Muscle of arm (tissue), 12 donors: ENCODE measurements around the gene ESYT2. TPM values are rescaled to one million over a fixed set of nuclear protein-coding genes. Genes with fewer than 3 reads are reported as not detected.
"Not testable (repeated sequence)": the region's sequence is repeated elsewhere in the genome, so short reads cannot be mapped to it uniquely, and the experiment has no call there.

Experiments
- DNase-seq: peaks from one replicate; pipeline ENCODE4 v3.0.0-alpha.2; 2013
- polyA plus RNA-seq, 12 donors: library from polyadenylated mRNA; unstranded; fragments of 120-200 nt; gene quantifications; one replicate each; pipeline ENCODE4 v1.2.1, GENCODE V29; 2013; ENCODE audit not compliant: insufficient read length in 12 of 12

Gene ESYT2
- polyA plus RNA-seq, 12 donors: 31.1 to 45.5 (median 35.3) TPM; not detected in 1

DNA sequence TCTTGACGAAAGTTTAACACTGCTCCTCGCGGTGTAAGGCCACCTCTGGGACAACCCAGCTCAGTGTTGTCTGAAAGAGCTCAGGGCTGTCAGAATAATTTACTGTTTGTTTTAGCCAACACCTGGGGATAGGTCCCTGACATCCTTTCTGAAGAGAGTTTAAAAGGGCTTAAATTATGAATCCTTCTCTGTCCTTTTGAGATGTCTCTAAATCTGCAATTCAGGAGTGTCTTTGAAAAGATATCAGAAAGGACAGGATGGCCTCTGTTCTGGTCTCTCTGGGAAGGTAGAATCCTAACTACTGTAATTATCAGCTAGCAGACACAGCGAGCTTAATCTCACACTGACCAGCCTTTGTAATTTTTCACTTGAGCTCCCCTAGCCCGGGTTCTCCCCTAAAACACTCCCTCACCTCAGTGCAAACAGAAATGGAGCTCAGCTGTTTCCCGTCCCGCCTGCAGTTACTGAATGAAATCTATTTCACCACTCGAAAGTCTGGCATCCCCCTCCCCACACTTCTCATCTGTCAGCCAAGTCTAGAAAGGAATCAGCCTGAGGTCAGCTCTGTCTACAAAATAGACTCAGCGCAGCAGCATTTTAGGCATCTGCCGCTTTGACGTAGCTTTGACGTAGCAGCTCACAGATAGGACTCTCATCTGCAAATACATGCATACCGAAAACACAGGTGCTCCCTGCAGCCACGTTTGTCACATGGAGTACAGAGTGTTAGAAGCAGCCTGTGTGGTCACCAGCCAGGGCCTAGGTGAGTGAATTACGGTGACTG lies 31.9 kb upstream of the ESYT2 start:
- no peak for DNase-seq

DNA sequence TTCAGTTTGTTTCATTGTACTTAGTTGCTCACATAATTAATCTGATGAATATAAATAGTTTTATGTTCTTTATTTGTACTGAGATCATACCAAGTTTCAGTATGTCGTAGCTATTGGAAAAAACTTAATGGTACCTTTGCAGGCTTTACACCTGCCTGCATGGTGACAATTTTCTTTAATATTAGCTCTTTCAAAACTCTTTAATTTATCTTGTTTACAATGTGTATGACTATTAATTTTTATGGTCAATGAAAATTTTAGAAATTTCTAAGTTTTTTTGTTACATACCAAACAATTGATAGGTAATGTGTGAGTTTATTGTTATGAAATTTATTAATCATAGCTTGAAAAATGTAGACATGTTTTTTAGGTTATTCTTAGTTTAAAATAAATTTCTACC lies 31.1 kb upstream of the ESYT2 start:
- no peak for DNase-seq

DNA sequence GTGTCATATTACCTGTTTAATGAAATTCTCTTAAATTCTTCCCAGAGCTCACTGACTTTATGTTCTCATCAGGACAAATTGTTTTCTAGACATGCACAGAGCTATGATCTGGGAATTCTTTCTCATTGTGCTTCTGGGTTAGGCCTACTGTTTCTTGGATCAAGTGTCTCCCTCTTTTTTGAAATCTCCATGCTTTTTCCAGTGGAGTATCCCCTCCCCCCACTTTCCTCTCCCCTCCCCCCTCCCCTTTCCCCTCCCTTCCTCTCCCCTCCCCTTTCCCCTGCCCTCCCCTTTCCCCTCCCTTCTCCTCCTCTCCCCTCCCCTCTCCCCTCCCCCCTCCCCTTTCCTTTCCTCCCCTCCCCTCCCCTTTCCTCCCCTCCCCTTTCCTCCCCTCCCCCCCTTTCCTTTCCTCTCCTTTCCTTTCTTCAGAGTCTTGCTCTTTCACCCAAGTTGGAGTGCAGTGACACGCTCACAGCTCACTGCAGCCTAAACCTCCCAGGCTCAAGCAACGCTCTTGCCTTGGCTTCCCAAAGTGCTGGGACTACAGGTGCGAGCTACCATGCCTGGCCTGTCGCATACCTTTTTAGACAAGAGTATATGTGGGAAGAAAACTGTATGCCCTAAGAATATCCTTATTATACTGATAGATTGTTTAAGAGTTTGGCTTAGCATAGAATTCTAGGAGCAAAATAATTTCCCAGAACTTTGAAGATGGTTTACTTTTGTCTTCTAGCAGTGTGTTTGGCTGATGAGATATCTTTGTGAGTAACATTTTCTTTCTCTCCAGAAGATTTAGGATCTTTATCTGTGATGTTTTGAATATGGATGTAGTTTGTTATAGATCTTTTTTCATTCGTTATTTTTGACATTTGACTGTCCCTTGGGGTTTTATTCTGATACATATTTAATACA lies 29.5 kb upstream of the ESYT2 start:
- DNase-seq: no peak

DNA sequence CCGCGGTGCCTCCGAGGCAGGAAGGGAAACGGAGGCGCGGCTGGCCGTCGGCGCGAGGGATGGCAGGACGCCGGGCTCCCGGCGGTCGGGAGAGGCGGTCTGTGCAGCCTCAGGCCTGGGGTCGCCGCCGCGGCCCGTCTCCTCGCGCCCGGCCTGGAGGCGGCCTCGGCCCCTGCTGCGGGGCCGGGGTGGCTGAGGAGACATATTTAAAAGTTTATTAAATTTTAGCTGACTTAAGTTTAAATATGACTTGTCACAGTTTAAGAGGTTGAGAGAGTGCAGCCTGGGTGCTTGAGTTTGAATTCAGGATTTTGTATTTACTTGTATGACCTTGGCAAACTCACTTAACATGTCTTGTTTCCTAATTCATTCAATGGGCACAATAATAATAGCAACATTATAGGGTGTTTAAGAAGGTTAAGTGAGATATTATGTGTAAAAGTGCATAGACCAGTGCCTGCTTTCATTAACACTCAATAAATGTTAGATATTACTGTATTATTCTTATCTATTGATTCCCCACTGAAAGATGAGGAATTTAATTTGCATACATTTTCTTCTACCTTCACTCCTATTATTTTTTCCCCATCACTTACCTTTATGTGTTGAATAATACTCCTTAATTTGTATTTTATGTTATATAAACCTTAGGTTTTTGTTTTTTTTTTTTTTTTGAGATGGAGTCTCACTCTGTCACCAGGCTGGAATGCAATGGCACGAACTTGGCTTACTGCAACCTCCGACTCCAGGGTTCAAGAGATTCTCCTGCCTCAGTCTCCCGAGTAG lies 27.8 kb upstream of the ESYT2 start:
- DNase-seq: no peak

DNA sequence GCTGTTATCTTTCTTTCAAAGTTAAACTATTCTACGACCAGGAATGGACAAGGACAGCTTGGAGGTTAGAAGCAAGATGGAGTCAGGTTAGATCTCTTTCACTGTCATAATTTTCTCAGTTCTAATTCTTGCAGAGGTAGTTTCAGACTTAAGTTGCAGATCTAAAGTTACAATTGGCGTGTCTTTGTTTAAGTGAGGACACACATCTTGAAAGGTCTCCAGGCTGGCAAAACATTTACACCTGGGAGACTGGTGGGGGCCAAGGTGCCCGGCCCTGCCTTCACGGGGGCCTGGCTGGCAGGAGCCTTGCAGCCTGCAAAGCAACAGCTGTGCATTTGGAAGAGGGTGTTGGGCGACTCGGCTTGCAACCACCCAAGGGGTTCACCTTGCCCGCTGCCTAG lies 25.4 kb upstream of the ESYT2 start:
- no peak for DNase-seq

DNA sequence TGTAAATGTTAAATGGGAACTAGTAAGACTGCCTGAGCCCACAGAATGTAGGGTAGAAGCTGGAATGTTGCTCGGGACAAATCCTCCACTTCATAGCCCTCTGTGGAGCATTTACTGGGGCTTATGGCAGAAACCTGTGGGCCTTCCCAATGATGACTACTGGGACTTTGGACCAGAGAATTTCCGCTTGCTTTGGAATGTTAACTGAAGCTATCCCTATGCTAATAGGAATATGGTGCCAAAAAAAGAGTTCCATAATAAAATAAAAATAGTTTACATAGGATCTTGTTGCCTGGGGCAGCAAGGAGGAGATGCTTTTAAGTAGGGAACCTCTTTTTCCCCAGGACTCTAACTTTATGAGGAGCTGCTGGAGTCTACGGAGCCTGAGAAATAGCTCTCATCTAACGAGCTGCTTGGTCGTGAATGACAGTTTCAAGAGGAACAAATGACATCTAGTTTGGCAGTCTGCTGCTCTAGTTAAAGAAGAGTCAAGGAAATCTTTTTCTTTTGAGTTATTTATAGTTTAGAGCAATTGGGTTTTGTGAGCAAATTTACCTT lies 21.3 kb upstream of the ESYT2 start:
- DNase-seq: peak; percentile 56

DNA sequence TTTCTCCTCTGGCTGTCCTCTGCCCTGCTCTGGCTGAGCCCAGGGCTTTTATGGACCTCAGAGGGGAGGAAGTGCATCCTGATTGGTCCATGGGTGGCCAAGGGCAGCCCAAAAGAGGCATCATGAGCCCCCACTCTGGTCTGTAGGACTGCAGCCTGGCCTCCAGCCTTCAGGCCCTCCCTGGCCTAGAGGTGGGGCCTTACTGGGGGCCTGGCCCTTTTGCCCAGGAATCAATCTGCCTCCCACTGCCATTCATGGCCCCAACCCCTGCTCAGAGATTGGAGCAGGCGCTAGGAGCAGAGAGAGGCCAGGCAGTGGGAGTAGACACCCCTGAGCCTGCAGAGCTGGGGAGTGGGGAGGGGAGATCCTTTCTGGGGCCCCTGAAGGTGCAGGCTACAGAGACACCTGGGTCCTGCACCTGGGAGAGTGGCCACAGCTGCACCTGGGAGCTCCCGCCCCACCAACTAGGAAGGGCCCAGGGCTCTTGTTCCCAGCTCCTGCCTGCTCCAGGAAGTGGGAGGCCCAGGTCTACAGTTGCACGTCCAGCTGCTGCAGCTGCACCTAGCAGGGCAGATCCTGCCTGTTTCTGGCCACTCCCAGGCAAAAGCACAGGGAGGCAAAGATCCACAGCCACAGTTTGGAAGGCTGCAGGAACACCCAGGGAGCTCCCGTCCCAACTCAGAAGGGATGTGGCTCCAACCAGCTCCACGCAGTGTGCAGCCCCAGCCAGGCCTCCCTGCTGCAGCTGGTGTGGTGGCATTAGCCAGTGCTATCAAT lies 20.6 kb upstream of the ESYT2 start:
- DNase-seq: no peak

DNA sequence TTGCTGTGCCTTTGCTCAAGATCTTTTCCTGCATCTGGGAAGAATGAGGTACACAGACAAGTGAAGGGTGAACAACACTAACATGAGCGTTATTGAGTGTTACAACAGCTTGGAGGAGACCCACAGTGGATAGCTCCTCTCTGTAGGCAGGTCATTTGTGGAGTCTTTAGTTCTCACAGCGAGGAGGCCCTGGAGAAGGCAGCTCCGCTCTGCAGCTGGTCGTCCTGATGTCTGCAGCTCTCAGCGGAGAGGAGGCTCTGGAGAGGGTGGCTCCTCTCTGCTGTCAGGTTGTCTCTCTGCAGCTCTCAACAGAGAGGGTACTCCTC lies 20.1 kb upstream of the ESYT2 start:
- no peak for DNase-seq

DNA sequence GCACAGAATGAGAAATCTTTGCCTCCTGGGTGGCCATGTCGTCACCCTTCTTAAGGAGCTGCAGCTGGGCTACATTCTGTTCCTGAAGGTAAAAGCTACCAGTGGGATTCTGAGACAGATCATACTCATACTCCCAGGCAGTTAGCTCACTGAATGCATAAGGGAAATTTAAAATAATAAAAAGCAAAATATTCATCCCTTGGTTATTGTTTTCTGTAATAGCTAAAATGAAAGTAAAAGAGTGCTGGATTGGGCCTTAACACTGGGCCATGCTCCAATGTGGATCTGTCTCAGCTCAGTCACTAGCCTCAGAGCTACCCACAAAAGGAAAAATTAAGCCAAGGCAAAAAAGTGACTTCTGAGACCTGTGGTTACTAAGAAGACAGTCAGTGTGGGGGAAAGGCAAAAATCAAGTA lies 18.1 kb upstream of the ESYT2 start:
- peak; percentile 25 for DNase-seq

DNA sequence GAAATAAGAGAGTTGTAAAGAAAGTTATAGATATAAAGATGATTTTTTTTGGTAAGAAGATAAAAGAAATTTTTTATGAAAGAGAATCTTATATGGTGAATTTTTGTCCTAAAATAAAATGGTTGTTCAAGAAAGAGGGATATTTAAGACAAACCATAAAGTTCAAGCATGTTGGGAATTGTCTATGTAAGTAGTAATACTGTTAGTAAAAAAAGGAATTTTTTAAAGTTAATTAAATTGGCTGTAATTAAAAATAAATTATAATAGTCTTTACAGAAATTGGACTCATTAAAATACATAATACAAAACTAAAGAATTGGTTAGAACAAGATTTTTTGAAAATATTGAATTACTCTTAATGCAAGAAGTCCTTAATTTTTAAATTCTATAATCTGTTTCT lies 17.0 kb upstream of the ESYT2 start:
- DNase-seq: no peak

DNA sequence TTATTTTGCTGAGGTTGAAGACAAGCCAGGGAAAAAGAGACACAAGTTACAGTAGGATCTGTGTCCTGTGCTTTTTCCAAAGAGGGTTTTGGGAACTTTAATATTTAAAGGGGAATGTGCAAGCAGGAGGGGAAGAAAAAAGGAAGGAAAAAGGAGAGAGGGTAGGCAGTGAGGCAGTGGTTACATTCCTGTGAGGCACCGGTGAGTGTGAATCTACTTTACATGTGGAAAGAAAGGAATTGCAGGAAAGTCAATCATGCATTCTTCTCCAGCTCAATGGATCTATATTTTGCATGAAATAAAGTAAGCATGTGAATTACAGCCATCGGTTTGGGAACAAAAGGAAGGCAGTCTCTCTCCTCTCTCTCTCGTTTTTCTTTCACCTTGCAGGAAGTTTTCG lies 14.5 kb upstream of the ESYT2 start:
- no peak for DNase-seq

DNA sequence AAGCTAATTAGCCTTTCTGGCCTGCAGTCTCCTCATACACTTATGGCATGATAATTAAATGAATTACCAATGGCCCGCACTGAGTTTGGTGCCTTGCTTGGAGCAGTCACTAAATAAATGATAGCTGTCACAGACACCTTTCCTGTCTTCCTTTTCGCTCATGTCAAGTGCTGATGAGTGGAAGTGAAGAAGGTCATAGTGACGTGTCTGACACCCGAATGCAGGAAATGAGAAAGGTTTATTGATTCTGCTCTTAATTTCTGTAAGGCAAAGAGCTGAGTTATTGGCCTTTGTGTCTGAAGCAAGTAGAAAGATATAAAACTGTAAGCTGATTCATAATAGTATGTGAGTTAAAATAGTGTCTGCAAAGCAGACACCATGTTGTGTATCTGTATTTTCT lies 13.2 kb upstream of the ESYT2 start:
- DNase-seq: no peak

DNA sequence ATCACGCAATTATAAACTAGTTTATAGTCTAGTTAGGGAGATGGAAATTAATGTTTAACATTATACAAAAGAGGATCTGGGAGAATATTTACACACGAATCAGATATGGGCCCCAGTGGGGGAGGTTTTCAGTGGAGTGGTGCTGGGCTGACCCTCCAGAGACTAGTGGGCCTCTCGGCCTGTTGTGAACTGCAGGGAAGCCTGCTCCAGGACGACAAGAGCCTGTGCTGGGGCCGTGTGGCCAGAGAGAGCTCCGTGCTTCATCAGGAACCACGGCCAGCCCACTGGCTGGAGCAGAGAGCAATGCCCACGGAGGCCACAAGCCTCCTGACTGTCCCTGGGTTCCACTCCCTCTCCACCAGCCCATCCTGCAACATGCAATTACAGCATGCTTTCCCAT lies 11.3 kb upstream of the ESYT2 start:
- no peak for DNase-seq

DNA sequence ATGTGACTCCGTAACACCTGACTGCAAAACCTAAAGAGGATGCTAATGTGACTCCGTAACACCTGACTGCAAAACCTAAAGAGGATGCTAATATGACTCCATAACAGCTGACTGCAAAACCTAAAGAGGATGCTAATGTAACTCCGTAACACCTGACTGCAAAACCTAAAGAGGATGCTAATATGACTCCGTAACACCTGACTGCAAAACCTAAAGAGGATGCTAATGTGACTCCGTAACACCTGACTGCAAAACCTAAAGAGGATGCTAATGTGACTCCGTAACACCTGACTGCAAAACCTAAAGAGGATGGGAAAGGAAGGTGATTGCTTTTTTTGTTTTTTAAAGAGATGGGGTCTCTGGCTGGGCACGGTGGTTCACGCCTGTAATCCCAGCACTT lies 9.9 kb upstream of the ESYT2 start:
- not testable (repeated sequence) for DNase-seq

DNA sequence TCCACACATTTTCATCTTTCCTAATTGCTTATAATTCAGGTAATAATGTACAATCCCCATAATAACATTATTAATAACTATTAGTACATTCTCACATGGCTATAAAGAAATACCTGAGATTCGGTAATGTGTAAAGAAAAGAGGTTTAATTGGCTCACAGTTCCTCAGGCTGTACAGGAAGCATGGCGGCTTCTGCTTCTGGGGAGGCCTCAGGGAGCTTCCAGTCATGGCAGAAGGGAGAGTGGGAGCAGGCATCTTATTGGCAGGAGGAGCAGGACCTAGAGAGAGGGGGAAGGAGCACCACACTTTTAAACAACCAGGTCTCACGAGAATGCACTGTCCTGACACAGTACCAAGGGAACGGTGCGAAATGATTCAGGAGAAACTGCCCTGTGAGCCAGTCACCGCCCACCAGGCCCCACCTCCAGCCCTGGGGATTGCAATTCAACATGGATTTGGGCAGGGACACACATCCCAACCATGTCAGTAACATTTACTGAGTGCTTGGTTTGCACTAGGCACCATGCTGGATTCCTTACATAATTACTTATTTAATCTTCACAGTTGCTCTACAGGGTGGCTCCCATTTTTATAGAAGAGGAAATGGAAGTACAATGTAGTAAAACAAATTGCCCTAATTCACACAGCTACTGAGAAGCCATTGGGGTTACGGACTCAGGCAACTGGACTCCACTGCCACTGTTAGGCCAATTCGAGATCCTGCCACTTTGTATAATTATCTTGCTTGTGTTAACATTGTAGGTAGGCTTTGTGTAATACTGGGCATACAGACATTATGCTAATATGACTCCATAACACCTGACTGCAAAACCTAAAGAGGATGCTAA lies 8.7 kb upstream of the ESYT2 start:
- DNase-seq: no peak

DNA sequence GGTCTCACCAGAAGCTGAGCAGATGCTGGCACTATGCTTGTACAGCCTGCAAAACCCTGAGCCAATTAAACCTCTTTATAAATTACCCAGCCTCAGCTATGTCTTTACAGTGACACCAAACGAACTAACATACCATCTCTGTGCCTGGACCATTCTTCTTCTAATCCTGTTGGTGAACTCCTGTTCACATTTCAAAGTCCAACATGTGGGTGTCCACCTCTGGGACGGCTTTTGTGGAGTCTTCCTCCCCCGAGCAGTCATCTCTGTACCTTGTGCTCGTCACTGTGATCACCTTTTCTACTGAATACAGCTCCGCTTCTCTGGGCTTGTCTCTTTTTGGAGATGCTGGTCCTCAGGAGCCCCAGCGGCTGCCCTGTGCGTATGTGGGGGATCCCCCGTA lies 7.4 kb upstream of the ESYT2 start:
- no peak for DNase-seq

DNA sequence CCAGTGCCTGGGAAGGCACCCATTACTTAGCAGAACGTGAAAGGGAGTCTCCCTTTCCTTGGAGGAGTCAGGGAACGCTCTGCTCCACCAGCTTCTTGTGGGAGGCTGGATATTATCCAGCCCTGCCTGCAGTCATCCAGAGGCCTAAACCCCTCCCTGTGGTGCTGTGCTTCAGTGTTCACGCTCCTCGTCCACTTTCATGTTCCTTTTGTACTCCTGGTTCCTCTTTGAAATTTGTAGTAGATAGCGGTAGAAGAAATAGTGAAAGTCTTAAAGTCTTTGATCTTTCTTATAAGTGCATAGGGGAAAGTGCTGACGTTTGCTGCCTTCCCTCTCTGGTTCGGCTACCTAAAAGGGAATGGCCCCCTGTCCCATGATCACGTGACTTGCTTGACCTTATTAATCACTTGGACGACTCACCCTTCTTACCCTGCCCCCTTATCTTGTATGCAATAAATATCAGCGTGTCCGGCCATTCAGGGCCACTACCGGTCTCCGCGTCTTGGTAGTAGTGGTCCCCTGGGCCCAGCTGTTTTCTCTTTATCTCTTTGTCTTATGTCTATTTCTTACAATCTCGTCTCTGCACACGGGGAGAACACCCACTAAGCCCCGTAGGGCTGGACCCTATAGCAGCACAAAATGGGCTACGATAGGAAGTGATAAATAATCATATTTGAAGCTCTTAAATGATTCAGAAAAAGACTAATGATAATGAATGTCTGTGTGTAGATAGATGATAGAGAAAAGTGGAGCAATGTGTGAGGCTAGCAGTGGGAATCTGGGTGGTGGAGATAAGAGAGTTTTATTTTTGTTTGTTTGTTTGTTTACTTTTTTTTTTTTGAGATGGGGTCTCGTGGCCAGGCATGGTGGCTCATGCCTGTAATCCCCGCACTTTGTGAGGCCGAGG lies 5.8 kb upstream of the ESYT2 start:
- DNase-seq: no peak

DNA sequence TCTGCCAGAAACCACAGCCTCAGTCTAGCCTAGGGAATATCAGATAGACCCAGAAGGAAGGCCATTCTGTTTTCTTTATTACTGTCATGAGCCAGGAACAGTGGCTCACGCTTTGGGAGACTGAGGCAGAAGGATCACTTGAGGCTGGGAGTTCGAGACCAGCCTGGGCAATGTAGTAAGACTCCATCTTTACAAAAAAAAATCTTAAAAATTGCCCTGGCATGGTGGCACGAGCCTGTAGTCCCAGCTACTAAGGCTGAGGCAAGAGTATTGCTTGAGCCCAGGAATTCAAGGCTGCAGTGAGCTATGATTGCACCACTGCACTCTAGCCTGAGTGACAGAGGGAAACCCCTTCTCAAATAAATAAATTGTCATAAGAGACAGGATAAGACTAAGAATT lies 3.7 kb upstream of the ESYT2 start:
- no peak for DNase-seq

DNA sequence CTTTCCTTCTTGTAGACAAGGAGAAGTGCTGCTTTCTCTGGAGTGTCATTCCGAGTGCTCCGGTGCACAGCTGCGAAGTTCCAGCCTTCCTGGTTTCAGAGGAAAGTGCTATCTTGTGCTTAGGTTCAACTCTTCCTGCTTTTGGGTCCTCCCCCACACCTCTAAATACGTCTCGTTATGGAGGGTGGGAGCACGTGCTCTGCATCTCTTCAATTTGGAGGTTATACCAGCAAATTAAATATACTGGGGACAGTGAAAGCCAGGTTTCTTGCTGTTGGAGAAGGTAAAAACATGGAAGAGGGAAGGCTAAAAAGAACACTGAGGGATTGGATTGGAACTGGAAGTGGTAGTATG lies 2.4 kb upstream of the ESYT2 start:
- no peak for DNase-seq
